HCT116 (cell line): Measurements from ENCODE around the gene CMIP. TPM values are rescaled to one million over a fixed set of nuclear protein-coding genes. Genes with fewer than 3 reads are reported as not detected.

Experiments used
- ATAC-seq: fragments of 200-7000 bp; cut with Tn5 transposase; 2 replicates; pipeline ENCODE4 v1.9.1; 2020; ENCODE audit warnings: mild to moderate bottlenecking, moderate library complexity
- BruUV-seq: library from RNA; stranded (reverse); fragments of 400-500 nt; replicated peaks from 2 replicates; lab custom pipeline; 2021; lab: Mats Ljungman, UMichigan
- CTCF ChIA-PET: fragments of 300-600 bp; sonication (Branson Sonifier 250); formaldehyde crosslinking; loops from one replicate; lab custom pipeline; 2021; ENCODE audit warnings: antibody characterized with exemption; lab: Charles Lee
- POLR2A ChIA-PET: fragments of 300-600, 350-600 bp; sonication (Branson Sonifier 250); formaldehyde crosslinking; loops from one replicate; lab custom pipeline; 2021; ENCODE audit warnings: antibody characterized with exemption; lab: Charles Lee
- RAD21 ChIA-PET, 2 experiments: fragments of 300-600 bp; sonication (Branson Sonifier 250); formaldehyde crosslinking; loops; one replicate each; lab custom pipeline; 2023; ENCODE audit warnings: low total read pairs in 2 of 2; ENCODE audit not compliant: uncharacterized antibody in 2 of 2, unreplicated experiment in 2 of 2, low non-redundant PET in 1 of 2; lab: Charles Lee
- DNase-seq: peaks from one replicate; pipeline ENCODE4 v3.0.0-alpha.2; 2010; ENCODE audit warnings: low read depth, low spot score
- H2AFZ ChIP-seq: fragments of 200-600 bp; shearing (Covaris generic), sonication (generic); 2 replicates; pipeline ENCODE4 v1.6.1; 2017; ENCODE audit warnings: low read depth, mixed run types, mixed read lengths, antibody characterized with exemption, low read length; ENCODE audit not compliant: poor library complexity, severe bottlenecking
- H3K27ac ChIP-seq: 2 replicates; pipeline ENCODE4 v1.5.1; 2012; ENCODE audit warnings: low read depth, low read length
- H3K27me3 ChIP-seq: fragments of 200-600 bp; sonication (generic); 2 replicates; pipeline ENCODE4 v1.6.1; 2016; ENCODE audit warnings: mixed run types, low read length, mixed read lengths; ENCODE audit not compliant: insufficient read depth
- H3K36me3 ChIP-seq, 2 experiments: fragments of 200-500 bp in 1 of 2; fragments of 200-600 bp in 1 of 2; sonication (Bioruptor generic) in 1 of 2; sonication (generic) in 1 of 2; 2 replicates each; pipeline versions ENCODE4 v1.5.1 to v1.6.1; 2014 to 2016; ENCODE audit warnings: low read length in 2 of 2, inconsistent platforms in 1 of 2, mixed read lengths in 1 of 2, mixed run types in 1 of 2; ENCODE audit not compliant: insufficient read depth in 2 of 2, control insufficient read depth in 1 of 2
- H3K4me1 ChIP-seq, 2 experiments: fragments of 200-600 bp in 1 of 2; sonication (generic) in 1 of 2; 2 replicates each; pipeline versions ENCODE4 v1.5.1 to v1.6.1; 2012 to 2017; ENCODE audit warnings: low read length in 2 of 2, inconsistent platforms in 1 of 2, mild to moderate bottlenecking in 1 of 2, mixed read lengths in 1 of 2, mixed run types in 1 of 2, moderate library complexity in 1 of 2; ENCODE audit not compliant: insufficient read depth in 2 of 2, control insufficient read depth in 1 of 2
- H3K4me2 ChIP-seq: fragments of 200-600 bp; sonication (generic); 2 replicates; pipeline ENCODE4 v1.6.1; 2017; ENCODE audit warnings: mixed run types, low read length, mixed read lengths
- H3K4me3 ChIP-seq, 2 experiments: fragments of 200-600 bp in 1 of 2; sonication (generic) in 1 of 2; replicated peaks in 1 of 2; 2 replicates each; pipeline ENCODE4 v1.5.1; 2011 to 2016; ENCODE audit warnings: low read length in 2 of 2, control low read depth in 1 of 2, low read depth in 1 of 2, mild to moderate bottlenecking in 1 of 2, mixed read lengths in 1 of 2, mixed run types in 1 of 2
- H3K79me2 ChIP-seq: fragments of 200-600 bp; sonication (generic); 2 replicates; pipeline ENCODE4 v1.6.1; 2017; ENCODE audit warnings: mild to moderate bottlenecking, mixed run types, low read length, moderate library complexity, mixed read lengths; ENCODE audit not compliant: insufficient read depth
- H3K9ac ChIP-seq: fragments of 200-600 bp; sonication (generic); 2 replicates; pipeline ENCODE4 v1.6.1; 2016; ENCODE audit warnings: low read length, mixed read lengths
- H3K9me2 ChIP-seq: fragments of 200-600 bp; sonication (generic), shearing (Covaris generic); 2 replicates; pipeline ENCODE4 v1.6.1; 2017; ENCODE audit warnings: mixed run types, mild to moderate bottlenecking, moderate library complexity; ENCODE audit not compliant: insufficient read depth
- H3K9me3 ChIP-seq, 2 experiments: fragments of 200-500 bp in 1 of 2; fragments of 200-600 bp in 1 of 2; sonication (Bioruptor generic) in 1 of 2; sonication (generic) in 1 of 2; 2 replicates each; pipeline ENCODE4 v1.6.1; 2014 to 2017; ENCODE audit warnings: low read length in 2 of 2, mixed read lengths in 2 of 2, inconsistent platforms in 1 of 2, low read depth in 1 of 2, mild to moderate bottlenecking in 1 of 2, mixed run types in 1 of 2, moderate library complexity in 1 of 2; ENCODE audit not compliant: control insufficient read depth in 1 of 2, insufficient read depth in 1 of 2
- H4K20me1 ChIP-seq: fragments of 200-600 bp; sonication (generic), shearing (Covaris generic); 2 replicates; pipeline ENCODE4 v1.6.1; 2017; ENCODE audit warnings: mixed run types, mild to moderate bottlenecking, moderate library complexity; ENCODE audit not compliant: insufficient read depth
- CBX3 ChIP-seq: IDR thresholded peaks from 2 replicates; pipeline ENCODE4 v1.6.1; 2012; ENCODE audit warnings: low read depth
- CEBPB ChIP-seq: IDR thresholded peaks from 2 replicates; pipeline ENCODE4 v1.6.1; 2012; ENCODE audit warnings: low read depth
- CTCF ChIP-seq, 3 experiments: fragments of 200-600 bp in 1 of 3; sonication (generic) in 1 of 3; IDR thresholded peaks in 2 of 3; conservative IDR thresholded peaks in 1 of 3; 2 replicates each; pipeline ENCODE4 v1.5.1; 2012 to 2017; ENCODE audit warnings: low read depth in 2 of 3, low read length in 2 of 3, antibody characterized with exemption in 1 of 3, borderline replicate concordance in 1 of 3, control low read depth in 1 of 3, mild to moderate bottlenecking in 1 of 3, mixed read lengths in 1 of 3, mixed run types in 1 of 3, moderate library complexity in 1 of 3; ENCODE audit not compliant: insufficient read depth in 1 of 3
- EGR1 ChIP-seq: IDR thresholded peaks from 2 replicates; pipeline ENCODE4 v1.6.1; 2012; ENCODE audit warnings: low read depth
- ELF1 ChIP-seq: IDR thresholded peaks from 2 replicates; pipeline ENCODE4 v1.6.1; 2012; ENCODE audit warnings: low read depth, borderline replicate concordance
- JUND ChIP-seq: IDR thresholded peaks from 2 replicates; pipeline ENCODE4 v1.6.1; 2012
- POLR2A ChIP-seq: IDR thresholded peaks from 2 replicates; pipeline ENCODE4 v1.7.0; 2011; ENCODE audit warnings: borderline replicate concordance; ENCODE audit not compliant: insufficient read depth, insufficient read length; ENCODE audit errors: extremely low read depth
- POLR2AphosphoS5 ChIP-seq: IDR thresholded peaks from 2 replicates; pipeline ENCODE4 v1.6.1; 2011; ENCODE audit warnings: mild to moderate bottlenecking, low read depth, low read length, moderate library complexity
- SIN3A ChIP-seq: IDR thresholded peaks from 2 replicates; pipeline ENCODE4 v1.6.1; 2012; ENCODE audit warnings: low read depth
- TCF7L2 ChIP-seq: IDR thresholded peaks from 2 replicates; pipeline ENCODE4 v1.7.0; 2011; ENCODE audit warnings: borderline replicate concordance, inconsistent platforms; ENCODE audit not compliant: insufficient read depth, insufficient read length; ENCODE audit errors: extremely low read depth
- ZBTB33 ChIP-seq: IDR thresholded peaks from 2 replicates; pipeline ENCODE4 v1.6.1; 2011; ENCODE audit warnings: mild to moderate bottlenecking, low read length, moderate library complexity; ENCODE audit not compliant: insufficient replicate concordance; ENCODE audit errors: extremely low read depth
- intact Hi-C: fragments of 100-400 bp; cut with micrococcal nuclease; formaldehyde crosslinking; loops from 2 replicates; pipeline ENCODE4 v1.10.0; 2022
- total RNA-seq: library from RNA; stranded (reverse); gene quantifications from one replicate; pipeline ENCODE4 v1.2.1, GENCODE V29; 2021; ENCODE audit not compliant: unreplicated experiment
- TF ChIP-seq, protein P1 (sequence below): IDR thresholded peaks from 2 replicates; pipeline ENCODE4 v1.6.1; 2012

Gene CMIP
- total RNA-seq, 1 experiment from 2014 or later, result 64.6 TPM

DNA sequence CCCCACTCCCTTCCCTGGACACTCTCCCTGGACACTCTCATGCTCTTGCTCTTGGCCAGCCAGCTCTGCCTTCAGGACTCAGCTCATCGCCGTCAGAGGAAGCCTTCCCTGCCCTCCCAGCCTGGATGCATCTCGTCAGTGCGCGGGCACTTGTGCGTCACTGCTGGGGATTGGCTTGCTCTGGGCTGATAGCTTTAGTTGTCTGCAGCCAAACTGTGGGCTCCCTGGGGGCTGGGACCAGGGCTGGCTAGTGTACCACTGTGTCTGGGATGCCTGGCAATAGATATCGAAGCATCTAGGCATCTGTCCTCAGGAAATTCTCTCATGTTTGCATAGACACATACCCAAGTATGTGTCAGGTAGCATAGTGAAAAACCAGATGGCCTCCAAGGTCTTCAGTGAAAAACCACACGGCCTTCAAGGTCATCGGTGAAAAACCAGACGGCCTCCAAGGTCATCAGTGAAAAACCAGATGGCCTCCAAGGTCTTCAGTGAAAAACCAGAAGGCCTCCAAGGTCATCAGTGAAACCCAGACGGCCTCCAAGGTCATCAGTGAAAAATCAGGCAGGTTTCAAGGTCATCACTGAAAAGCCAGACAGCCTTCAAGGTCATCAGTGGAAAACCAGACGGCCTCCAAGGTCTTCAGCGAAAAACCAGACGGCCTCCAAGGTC, 72.0 kb downstream of the CMIP start:
- no peak for ATAC-seq
- peak overlapping the region; percentile 55 for H3K4me2 ChIP-seq
- intact Hi-C loops, result no loop called here
- 0 out of 4 replicates have a peak overlapping the region, but pooled peaks of 1 of the 2 experiments have one; percentile 4 for H3K4me3 ChIP-seq
- peaks cover 0 to 10% of the 10 kb centered on the region in 2 experiments; a peak in 1 of 4 replicates for H3K36me3 ChIP-seq
- no peak for TF ChIP-seq EGR1
- no peak for TF ChIP-seq TCF7L2
- TF ChIP-seq CEBPB, result no peak
- TF ChIP-seq SIN3A, result no peak
- TF ChIP-seq POLR2A, result no peak
- no peak for TF ChIP-seq ELF1
- peaks cover 43 to 86% of the 10 kb centered on the region in 2 experiments for H3K4me1 ChIP-seq
- no peaks in the 10 kb centered on the region; a peak in 1 of 4 replicates for H3K9me3 ChIP-seq
- H2AFZ ChIP-seq, result no peak overlapping the region
- ChIA-PET RAD21 (no interaction called here), POLR2A (no interaction called here), CTCF (no interaction called here)
- no peaks in the 10 kb centered on the region for H3K9me2 ChIP-seq
- no TSS peak for BruUV-seq
- H3K27ac ChIP-seq, result peak overlapping the region; percentile 21; the same call in 1 of the 2 replicates
- H3K79me2 ChIP-seq, result peaks cover 95% of the 10 kb centered on the region
- no peaks in the 10 kb centered on the region for H3K27me3 ChIP-seq
- H3K9ac ChIP-seq, result peak overlapping the region; percentile 6; the same call in 1 of the 2 replicates
- H4K20me1 ChIP-seq, result no peaks in the 10 kb centered on the region
- DNase-seq, result no peak

GRCh38 chr16:81517150-81517499, 72.5 kb downstream of the CMIP start:
- Histone ChIP-seq H3K27me3 (no peaks in the 10 kb centered on the region), H3K4me2 (peak overlapping the region; percentile 55), H2AFZ (no peak overlapping the region), H4K20me1 (no peaks in the 10 kb centered on the region), H3K79me2 (peaks cover 95% of the 10 kb centered on the region), H3K9me2 (no peaks in the 10 kb centered on the region), H3K36me3 (peaks cover 0 to 8% of the 10 kb centered on the region in 2 experiments; a peak in 1 of 4 replicates), H3K9ac (peak overlapping the region; percentile 6; the same call in 1 of the 2 replicates), H3K4me3 (peak overlapping the region in 1 of 2 experiments; percentile 4; a peak in 1 of 4 replicates), H3K4me1 (peaks cover 48 to 86% of the 10 kb centered on the region in 2 experiments), H3K9me3 (no peaks in the 10 kb centered on the region), H3K27ac (no peak overlapping the region)
- ChIA-PET POLR2A (no interaction called here), CTCF (no interaction called here), RAD21 (no interaction called here)
- TF ChIP-seq CBX3 (peak; percentile 31; the same call in 1 of the 2 replicates), POLR2A (no peak), POLR2AphosphoS5 (no peak), SIN3A (no peak), JUND (no peak), ZBTB33 (no peak), EGR1 (no peak), CTCF (IDR thresholded peaks at IDR 0.05 in 2 of 3, conservative IDR thresholded peaks at IDR 0.05 in 1 of 3; ENCODE audit: borderline replicate concordance in 1 of 3, insufficient read depth in 1 of 3, low read depth in 2 of 3, low read length in 2 of 3) (no peak)
- TF ChIP-seq, protein P1, sequence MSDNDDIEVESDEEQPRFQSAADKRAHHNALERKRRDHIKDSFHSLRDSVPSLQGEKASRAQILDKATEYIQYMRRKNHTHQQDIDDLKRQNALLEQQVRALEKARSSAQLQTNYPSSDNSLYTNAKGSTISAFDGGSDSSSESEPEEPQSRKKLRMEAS, result no peak
- BruUV-seq, result no TSS peak
- ATAC-seq (no peak), DNase-seq (no peak)
- intact Hi-C loops, result no loop called here
